Stimulated activated CD4-positive, alpha-beta T cell treated with anti-CD3 and anti-CD28 coated beads, Interleukin-1b, Interleukin-23, amount 100 ng/mL, for 4 hours (primary cell): ENCODE results near the gene FAM180A.

Source experiments
- DNase-seq, 2 donors: peaks; one replicate each; pipeline ENCODE4 v3.0.0-alpha.2; 2020; ENCODE audit warnings: low read depth in 2 of 2

The FAM180A gene

GRCh38 chr7:135771961-135772638 is 23.5 kb upstream of the FAM180A start:
- no peak for DNase-seq

DNA sequence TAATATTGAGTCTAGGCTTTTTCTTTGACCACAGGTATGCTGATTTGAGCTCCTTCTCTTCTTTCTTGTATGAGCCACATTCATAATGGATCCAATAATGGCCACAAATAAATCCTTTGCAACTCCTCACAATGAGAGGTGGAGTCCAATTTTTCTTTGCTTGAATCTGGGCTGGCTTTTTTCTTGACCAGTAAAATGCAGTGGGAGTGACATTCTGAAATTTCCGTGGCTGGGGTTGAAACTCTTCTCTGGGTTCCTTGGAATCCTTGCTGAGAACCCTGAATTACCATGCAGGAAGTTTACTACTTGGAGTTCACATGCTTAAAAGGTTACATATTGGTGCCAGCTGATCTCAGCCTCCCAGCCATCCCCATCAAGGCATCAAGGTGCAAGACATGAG is 22.4 kb upstream of the FAM180A start:
- DNase-seq: no peak

GRCh38 chr7:135770139-135770710 is 21.6 kb upstream of the FAM180A start:
- DNase-seq: no peak

- DNase-seq: no peak
Observed at GRCh38 chr7:135769005-135769802, 20.6 kb upstream of the FAM180A start.

- no peak for DNase-seq
Observed at GRCh38 chr7:135768467-135768866, 19.9 kb upstream of the FAM180A start.

DNA sequence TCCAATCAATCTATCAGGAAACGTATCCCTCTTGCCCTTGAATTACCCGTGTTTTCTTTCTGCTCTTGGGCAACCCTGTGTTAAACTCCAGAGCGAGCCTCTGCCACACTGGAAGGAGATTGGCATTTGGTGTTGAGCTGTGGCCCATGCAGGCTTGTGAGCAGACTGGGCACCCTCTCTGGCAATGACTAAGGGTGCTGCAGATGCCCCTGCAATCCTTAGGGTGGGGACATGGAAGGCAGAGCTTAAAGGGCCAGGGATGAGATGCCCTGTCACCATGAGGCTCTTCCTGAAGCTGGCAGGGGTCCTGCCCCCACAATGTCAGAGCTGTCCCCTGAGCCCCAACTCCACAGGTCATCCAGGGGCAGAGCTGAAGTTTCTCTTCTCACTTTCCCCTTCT is 19.5 kb upstream of the FAM180A start:
- DNase-seq: no peak

DNA sequence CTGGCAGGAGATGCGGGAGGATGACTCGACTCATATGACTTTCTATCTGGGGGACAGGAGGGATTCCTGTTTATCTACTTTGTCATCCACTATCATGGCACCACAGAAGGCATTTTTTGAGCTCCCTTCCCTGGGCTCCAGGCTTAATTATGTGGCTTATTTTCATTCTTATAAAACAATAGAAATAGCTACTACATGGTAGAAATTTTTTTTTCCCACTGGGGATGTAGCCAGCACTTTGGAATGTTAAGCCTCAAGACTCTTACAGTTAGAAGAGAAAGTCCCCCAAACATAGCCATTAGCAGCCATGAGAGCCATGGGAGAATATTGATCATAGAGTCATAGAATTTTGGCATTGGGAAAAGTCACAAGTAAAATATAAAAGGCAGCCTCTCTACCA is 14.6 kb upstream of the FAM180A start:
- DNase-seq: no peak

- DNase-seq: no peak
Observed at GRCh38 chr7:135761751-135762488, 13.3 kb upstream of the FAM180A start.

- no peak for DNase-seq
Observed at GRCh38 chr7:135759532-135759931, 10.9 kb upstream of the FAM180A start.

GRCh38 chr7:135758531-135758932 is 9.9 kb upstream of the FAM180A start:
- DNase-seq: no peak

GRCh38 chr7:135757719-135758411 is 9.3 kb upstream of the FAM180A start:
- no peak for DNase-seq

DNA sequence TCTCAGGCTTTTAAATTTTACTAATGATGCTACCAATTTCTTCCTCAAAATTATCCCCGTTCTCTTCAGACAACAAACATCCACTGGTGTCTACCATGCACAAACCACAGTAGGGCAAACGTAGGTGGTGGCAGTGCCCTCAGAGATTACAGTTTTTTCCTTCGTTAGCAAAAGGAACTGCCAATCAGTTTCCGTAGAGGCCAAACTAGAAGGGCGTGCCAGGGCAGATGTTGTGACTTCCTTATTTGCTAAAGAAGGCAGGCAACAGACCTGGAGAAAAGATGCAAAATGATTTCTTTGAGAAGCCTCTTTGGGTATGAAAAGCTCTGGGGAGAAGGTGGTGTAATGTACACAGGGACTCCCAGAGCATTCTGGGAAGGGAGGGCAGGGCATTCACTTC is 7.6 kb upstream of the FAM180A start:
- no peak for DNase-seq

- no peak for DNase-seq
Observed at GRCh38 chr7:135755351-135755753, 6.7 kb upstream of the FAM180A start.

- DNase-seq: no peak
Observed at GRCh38 chr7:135753616-135754413, 5.2 kb upstream of the FAM180A start.

- no peak for DNase-seq
Observed at GRCh38 chr7:135747366-135747765, 1.2 kb downstream of the FAM180A start.

- DNase-seq: no peak
Observed at GRCh38 chr7:135745703-135746312, 2.8 kb downstream of the FAM180A start.

DNA sequence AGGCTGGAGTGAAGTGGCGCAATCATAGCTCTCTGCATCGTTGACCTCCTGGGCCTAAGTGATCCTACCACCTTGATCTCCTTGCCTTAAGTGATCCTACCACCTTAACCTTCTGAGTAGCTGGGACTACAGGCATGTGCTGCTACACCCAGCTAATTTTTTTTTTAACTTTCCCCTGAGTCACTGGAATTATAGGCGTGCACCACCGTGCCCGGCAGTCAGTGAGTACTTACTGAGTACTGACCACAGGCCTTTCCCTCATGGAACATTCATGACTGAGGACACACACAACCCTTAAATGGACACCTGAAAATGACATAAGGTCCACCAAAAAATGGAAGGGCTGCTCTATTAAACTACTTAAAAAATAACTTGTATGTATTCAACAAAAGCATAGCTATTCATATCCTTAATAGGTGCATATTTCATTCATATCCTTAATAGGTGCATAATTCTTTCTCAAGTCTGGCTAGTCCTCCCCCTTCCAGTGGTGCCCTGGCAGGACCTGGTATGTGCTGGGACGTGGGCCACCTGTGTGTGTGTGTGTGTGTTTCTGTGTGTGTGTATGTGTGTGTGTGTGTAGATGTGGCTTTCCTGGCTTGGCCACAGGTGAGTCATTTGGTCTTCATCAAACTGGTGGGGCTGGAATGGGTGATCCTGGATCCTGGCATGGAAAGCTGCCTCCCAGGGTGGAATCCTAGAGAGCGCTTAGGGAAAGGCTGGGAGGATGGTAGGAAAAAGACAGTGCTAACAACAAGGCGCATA is 3.5 kb downstream of the FAM180A start:
- no peak for DNase-seq

GRCh38 chr7:135743907-135744731 is 4.5 kb downstream of the FAM180A start:
- no peak for DNase-seq

DNA sequence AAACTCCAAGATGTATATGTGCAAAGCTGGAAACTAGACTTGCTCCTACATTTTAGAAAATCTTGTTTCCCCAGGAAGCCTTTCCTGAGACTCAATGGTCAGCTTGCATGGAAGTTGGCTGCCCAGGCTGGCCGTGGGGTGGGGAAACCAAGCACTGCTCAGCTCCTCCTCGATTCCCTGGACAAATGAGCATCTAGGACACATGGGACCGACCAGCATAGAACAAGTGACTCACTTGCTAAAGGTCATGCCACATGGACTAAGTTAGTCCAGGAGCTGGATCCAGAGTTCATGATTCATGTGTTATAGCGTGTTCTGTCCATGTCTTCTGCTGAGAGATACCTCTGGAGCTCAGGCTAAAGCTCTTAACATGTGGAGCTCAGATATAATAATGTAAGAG is 6.2 kb downstream of the FAM180A start:
- no peak for DNase-seq
